Breast epithelium (tissue), 4 donors: ENCODE measurements around the gene ZNF202. TPM values are rescaled to one million over a fixed set of nuclear protein-coding genes. Genes with fewer than 3 reads are reported as not detected.
"Not testable (repeated sequence)": the region's sequence is repeated elsewhere in the genome, so short reads cannot be mapped to it uniquely, and the experiment has no call there.

Source experiments
- DNase-seq, 2 donors: peaks; one replicate each; pipeline ENCODE4 v3.0.0-alpha.2; 2019; ENCODE audit warnings: low spot score in 2 of 2
- H3K27ac ChIP-seq, 2 donors: fragments of 200-600 bp; sonication (generic) in 1 of 2; one replicate each; pipeline ENCODE4 v1.5.1; 2016 to 2019; ENCODE audit warnings: mild to moderate bottlenecking in 1 of 2
- H3K27me3 ChIP-seq, 2 donors: fragments of 200-600 bp; sonication (generic) in 1 of 2; one replicate each; pipeline versions ENCODE4 v1.5.1 to v1.6.0; 2017 to 2019; ENCODE audit warnings: control low read depth in 1 of 2, mild to moderate bottlenecking in 1 of 2
- H3K36me3 ChIP-seq: fragments of 200-600 bp; one replicate; pipeline ENCODE4 v1.5.1; 2019
- H3K4me1 ChIP-seq, 2 donors: fragments of 200-600 bp; sonication (generic); one replicate each; pipeline ENCODE4 v1.5.1; 2016 to 2019; ENCODE audit warnings: control low read depth in 1 of 2
- H3K4me3 ChIP-seq, 3 donors: fragments of 200-600 bp; sonication (generic); 1 replicate in 2 of 3; 2 replicates in 1 of 3; pipeline ENCODE4 v1.5.1; 2016 to 2019; ENCODE audit warnings: mild to moderate bottlenecking in 3 of 3, moderate library complexity in 2 of 3
- H3K9me3 ChIP-seq, 2 donors: fragments of 200-600 bp; sonication (generic) in 1 of 2; one replicate each; pipeline ENCODE4 v1.5.1; 2016 to 2019; ENCODE audit warnings: control low read depth in 1 of 2
- POLR2A ChIP-seq: fragments of 450-650 bp; IDR thresholded peaks from one replicate; pipeline ENCODE4 v1.6.1; 2016; ENCODE audit warnings: antibody characterized with exemption, mild to moderate bottlenecking, moderate library complexity
- POLR2AphosphoS5 ChIP-seq, 3 donors: sonication (generic); formaldehyde crosslinking; IDR thresholded peaks; one replicate each; pipeline ENCODE4 v1.6.1; 2017; ENCODE audit warnings: antibody characterized with exemption in 3 of 3
- intact Hi-C: fragments of 100-400 bp; cut with DNase I; formaldehyde crosslinking; loops from one replicate; pipeline ENCODE4 v1.15.1; 2023; ENCODE audit warnings: low total_unique reads
- total RNA-seq, 3 donors: library from RNA; depleted of rRNA; stranded (reverse); fragments of >200 nt; gene quantifications; one replicate each; pipeline ENCODE4 v1.1.0, GENCODE V29; 2016
- TF ChIP-seq, protein P1 (sequence below), 3 donors: fragments of 450-650 bp; IDR thresholded peaks; one replicate each; pipeline ENCODE4 v1.5.1; 2016 to 2017; ENCODE audit warnings: antibody characterized with exemption in 3 of 3, mild to moderate bottlenecking in 3 of 3, moderate library complexity in 3 of 3

The ZNF202 gene
- total RNA-seq, 3 donors from 2014 or later, result 7.0 to 12.9 (median 12.1) TPM

DNA sequence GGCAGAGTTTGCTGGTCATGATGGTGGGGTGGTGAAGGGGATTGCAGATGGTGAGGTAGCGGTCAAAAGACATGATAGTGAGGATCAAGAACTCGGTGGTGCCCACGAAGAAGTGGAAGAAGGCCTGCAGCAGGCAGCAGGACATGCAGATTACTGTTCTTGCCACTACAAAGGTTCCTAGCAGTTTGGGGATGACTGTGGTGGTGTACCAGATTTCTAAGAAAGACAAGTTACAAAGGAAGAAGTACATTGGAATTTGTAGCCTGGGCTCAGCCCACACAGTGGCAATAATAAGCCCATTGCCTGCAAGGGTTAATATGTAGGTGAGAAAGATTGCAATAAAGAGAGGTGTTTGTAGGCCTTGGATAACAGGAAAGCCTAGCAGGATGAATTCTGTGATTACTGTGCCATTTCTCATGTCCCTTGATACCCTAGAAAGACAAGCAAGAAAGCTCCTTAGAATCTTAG lies 12.7 kb upstream of the ZNF202 start, which contains the start of gene OR6X1:
TSS of gene OR6X1 (minus strand) at position 418 of the 468 bp plus-strand sequence. CDS start at position 418, 0 bp downstream.
- H3K27me3 ChIP-seq, result no peaks in the 10 kb centered on the region
- no peak for TF ChIP-seq POLR2A
- TF ChIP-seq POLR2AphosphoS5 (IDR thresholded peaks at IDR 0.05), result no peak
- TF ChIP-seq, protein P1, sequence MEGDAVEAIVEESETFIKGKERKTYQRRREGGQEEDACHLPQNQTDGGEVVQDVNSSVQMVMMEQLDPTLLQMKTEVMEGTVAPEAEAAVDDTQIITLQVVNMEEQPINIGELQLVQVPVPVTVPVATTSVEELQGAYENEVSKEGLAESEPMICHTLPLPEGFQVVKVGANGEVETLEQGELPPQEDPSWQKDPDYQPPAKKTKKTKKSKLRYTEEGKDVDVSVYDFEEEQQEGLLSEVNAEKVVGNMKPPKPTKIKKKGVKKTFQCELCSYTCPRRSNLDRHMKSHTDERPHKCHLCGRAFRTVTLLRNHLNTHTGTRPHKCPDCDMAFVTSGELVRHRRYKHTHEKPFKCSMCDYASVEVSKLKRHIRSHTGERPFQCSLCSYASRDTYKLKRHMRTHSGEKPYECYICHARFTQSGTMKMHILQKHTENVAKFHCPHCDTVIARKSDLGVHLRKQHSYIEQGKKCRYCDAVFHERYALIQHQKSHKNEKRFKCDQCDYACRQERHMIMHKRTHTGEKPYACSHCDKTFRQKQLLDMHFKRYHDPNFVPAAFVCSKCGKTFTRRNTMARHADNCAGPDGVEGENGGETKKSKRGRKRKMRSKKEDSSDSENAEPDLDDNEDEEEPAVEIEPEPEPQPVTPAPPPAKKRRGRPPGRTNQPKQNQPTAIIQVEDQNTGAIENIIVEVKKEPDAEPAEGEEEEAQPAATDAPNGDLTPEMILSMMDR (IDR thresholded peaks at IDR 0.05), result no peak

DNA sequence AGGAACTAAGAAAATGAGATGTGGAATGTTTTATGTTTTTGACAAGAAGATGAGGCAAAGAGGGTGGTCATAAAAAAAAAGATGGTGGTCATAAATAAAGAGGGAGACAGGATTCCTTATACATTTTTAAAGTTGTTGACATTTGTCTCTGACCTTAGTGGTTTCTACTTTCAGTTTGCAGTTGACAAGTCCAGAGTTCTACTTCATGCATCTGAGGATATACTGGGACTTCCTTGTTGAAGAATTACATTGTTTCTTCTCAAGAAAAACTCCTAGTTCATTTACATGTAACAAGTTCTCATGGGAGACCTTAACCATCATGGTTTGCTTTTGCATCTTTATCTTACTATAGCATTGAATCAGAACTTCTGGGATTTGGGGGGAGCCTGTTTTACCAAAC lies 11.7 kb upstream of the ZNF202 start:
- intact Hi-C loops, result no loop called here
- H3K27ac ChIP-seq, result no peak overlapping the region
- no peaks in the 10 kb centered on the region for H3K4me1 ChIP-seq
- no peaks in the 10 kb centered on the region for H3K9me3 ChIP-seq
- H3K36me3 ChIP-seq, result no peaks in the 10 kb centered on the region
- DNase-seq, result no peak
- H3K27me3 ChIP-seq, result no peaks in the 10 kb centered on the region
- no peak for TF ChIP-seq POLR2AphosphoS5 (IDR thresholded peaks at IDR 0.05)
- H3K4me3 ChIP-seq, result no peak overlapping the region

More for the DNA sequence above, 12.7 kb upstream of the ZNF202 start, which contains the start of gene OR6X1:
- intact Hi-C loops, result no loop called here
- no peaks in the 10 kb centered on the region for H3K9me3 ChIP-seq
- no peaks in the 10 kb centered on the region for H3K4me1 ChIP-seq
- no peak within 1 kb of the TSS for H3K27ac ChIP-seq
- H3K36me3 ChIP-seq, result no peaks in the 10 kb centered on the region
- no peak for DNase-seq
- H3K4me3 ChIP-seq, result no peak within 1 kb of the TSS

DNA sequence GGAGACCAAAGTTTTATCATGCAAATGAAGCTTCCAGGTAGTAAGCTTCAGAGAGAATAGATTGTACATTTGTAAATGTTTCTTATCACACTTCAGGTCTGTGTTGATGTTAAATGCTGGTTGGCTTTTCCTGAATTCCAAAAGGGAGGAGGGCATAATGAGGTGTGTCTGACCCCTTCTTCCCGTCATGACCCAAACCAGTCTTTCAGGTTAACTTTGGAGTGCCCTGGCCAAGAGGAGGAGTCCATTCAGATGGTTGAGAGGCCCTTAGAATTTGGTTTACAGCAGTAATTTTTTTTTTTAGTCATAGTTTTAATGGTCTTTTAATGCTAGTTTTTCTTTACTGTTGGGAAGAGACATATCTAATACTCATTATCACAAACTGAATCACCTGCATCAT lies 10.3 kb upstream of the ZNF202 start:
- DNase-seq, result no peak
- TF ChIP-seq POLR2AphosphoS5 (IDR thresholded peaks at IDR 0.05), result no peak
- TF ChIP-seq, protein P1 (IDR thresholded peaks at IDR 0.05), result no peak
- H3K4me1 ChIP-seq, result no peaks in the 10 kb centered on the region
- intact Hi-C loops, result no loop called here
- no peak overlapping the region for H3K4me3 ChIP-seq
- H3K27me3 ChIP-seq, result no peaks in the 10 kb centered on the region
- H3K27ac ChIP-seq, result no peak overlapping the region
- H3K36me3 ChIP-seq, result no peaks in the 10 kb centered on the region
- H3K9me3 ChIP-seq, result no peaks in the 10 kb centered on the region

DNA sequence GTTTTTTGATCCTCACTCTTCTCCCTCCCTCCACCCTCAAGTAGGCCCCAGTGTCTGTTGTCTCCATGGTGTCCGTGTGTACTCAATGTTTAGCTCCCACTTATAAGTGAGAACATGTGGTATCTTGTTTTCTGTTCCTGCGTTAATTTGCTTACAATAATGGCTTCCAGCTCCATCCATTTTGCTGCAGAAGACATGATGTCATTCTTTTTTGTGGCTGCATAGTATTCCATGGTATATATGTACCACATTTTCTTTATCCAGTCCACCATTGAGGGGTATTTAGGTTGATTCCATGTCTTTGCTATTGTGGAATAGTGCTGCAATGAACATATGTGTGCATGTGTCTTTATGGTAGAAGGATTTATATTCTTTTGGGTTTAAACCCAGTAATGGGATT lies 6.9 kb upstream of the ZNF202 start:
- H3K27me3 ChIP-seq, H3K4me3 ChIP-seq, DNase-seq, intact Hi-C loops, H3K27ac ChIP-seq, H3K36me3 ChIP-seq, H3K4me1 ChIP-seq, H3K9me3 ChIP-seq: not testable (repeated sequence)

DNA sequence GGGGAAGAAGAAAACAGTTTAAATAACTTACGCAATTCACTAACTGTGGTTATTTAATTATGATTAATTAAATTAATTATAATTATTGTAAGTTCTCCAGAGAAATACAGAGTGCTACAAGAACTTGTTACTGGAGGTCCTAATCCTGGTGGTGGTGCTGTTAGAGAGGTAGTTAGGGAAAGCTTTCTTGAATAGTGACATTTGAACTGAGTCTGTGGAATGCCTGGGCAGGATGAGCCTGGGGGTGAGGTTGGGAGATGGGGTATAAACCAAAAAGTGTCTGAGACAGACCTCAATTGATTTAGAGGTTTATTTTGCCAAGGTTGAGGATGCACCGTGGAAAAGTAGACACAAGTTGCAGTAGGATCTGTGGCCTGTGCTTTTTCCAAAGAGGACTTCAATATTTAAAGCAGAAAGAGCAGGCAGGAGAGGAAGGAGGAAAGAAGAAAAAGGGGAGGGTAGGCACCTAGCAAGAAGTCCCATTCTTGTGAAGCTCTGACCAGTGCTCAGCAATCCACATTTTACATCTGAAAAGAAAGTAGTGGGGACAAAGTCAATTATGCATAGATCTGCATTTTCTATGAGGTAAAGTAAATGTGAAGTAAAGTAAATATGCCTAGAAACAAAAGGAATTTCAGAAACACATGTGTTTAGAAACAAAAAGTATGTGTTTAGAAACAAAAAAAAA lies 4.4 kb upstream of the ZNF202 start:
- intact Hi-C loops, result no loop called here
- H3K9me3 ChIP-seq, result no peaks in the 10 kb centered on the region
- TF ChIP-seq POLR2A (no peak), POLR2AphosphoS5 (IDR thresholded peaks at IDR 0.05) (no peak)
- TF ChIP-seq, protein P1 (IDR thresholded peaks at IDR 0.05), result no peak
- H3K27ac ChIP-seq, result no peak overlapping the region
- H3K4me1 ChIP-seq, result no peaks in the 10 kb centered on the region
- no peaks in the 10 kb centered on the region for H3K36me3 ChIP-seq
- no peaks in the 10 kb centered on the region for H3K27me3 ChIP-seq
- DNase-seq, result no peak
- H3K4me3 ChIP-seq, result no peak overlapping the region

DNA sequence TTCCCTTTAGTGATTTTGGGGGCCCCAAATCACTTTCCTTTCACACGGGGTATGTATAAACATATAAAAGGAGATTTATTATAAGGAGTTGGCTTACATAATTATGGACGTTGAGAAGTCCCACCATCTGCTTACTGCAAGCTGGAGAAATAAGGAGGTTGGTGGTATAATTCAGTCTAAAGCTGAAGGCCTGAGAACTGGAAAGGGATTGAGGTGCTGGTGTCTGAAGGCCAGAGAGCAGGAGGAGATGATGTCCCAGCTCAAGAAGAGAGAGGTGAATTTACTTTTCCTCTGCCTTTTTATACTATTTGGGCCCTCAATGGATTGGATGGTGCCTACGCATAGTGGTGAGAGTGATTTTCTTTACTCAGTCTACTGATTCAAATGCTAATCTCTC lies 1.3 kb upstream of the ZNF202 start:
- no peak for TF ChIP-seq POLR2A
- TF ChIP-seq POLR2AphosphoS5 (IDR thresholded peaks at IDR 0.05), result no peak
- TF ChIP-seq, protein P1 (IDR thresholded peaks at IDR 0.05), result no peak
- peak overlapping the region in 2 of 3 donors; percentile 82 to 98 for H3K4me3 ChIP-seq
- no peaks in the 10 kb centered on the region for H3K36me3 ChIP-seq
- H3K27ac ChIP-seq, result no peak overlapping the region
- no peaks in the 10 kb centered on the region for H3K9me3 ChIP-seq
- peaks cover 0 to 8% of the 10 kb centered on the region in 2 donors for H3K4me1 ChIP-seq
- intact Hi-C loops, result no loop called here
- no peaks in the 10 kb centered on the region for H3K27me3 ChIP-seq
- no peak for DNase-seq
